ENCODE results near the gene ASIC4.

ASIC4 gene

DNA sequence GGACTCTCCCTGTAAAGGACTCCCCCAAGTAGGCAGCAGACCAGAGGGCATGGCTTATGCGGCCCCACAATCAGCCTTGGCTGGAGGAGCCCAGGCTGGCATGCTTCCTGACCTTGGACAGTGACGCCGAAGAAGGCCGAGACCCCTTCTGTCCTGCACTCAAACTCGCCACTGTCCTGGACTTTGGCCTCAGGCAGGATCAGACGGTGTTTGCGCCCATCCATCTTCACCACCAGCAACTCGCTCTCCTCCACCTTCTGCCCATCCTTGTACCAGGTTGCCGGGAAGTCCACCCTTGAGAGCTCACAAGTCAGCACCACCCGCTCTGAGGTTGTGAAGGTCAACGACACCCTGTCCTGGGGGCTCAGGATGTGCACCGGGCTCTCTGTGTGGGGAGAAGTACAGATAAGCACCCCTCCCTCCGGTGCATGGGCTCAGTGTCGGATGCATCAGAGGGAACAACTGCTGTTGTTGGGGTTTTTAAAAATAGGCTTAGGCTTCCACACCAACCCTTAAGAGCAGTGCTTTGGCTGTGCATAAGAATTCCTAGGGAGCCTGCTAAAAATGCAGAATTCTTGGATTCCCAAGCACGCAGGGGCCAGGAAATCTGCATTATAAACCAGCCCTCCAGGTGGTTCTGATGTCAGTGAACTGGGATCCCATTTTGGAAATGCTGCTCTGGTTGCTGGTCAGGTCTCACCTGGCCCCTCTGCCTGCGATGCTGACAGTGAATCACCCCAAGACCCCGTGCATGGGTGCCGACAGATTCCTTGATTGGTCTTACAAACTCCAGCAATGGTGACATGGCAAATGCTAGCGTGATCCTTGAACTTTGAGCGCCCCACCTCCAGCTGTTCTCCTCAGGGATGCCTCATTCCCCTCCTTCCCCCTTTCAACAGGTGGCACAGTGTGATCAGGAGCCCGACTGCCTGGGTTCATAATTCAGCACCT is 51.1 kb downstream of the ASIC4 start:
- in situ Hi-C loops (cut with HindIII; ENCODE audit: low sequenced_read_pairs) = no loop called here

DNA sequence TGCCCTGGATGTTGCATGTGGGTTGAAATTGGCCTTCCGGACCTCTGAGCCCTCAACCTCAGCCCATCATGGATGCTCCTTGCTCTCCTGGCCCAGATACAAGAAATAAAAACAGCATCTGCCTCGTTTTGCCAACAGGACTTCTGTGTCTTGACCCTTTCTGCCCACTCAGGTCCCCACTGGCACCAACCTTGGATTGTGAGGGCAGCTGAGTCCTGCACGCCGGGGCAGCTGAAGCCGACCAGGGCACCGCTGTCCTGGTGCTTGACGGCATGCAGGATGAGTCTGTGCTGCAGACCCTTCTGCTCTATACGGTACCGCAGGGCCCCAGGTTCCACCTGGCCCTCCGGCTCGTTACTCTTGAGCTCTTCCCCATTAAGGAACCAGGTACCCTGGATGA is 52.4 kb downstream of the ASIC4 start:
- in situ Hi-C loops (cut with HindIII; ENCODE audit: low sequenced_read_pairs) = no loop called here

DNA sequence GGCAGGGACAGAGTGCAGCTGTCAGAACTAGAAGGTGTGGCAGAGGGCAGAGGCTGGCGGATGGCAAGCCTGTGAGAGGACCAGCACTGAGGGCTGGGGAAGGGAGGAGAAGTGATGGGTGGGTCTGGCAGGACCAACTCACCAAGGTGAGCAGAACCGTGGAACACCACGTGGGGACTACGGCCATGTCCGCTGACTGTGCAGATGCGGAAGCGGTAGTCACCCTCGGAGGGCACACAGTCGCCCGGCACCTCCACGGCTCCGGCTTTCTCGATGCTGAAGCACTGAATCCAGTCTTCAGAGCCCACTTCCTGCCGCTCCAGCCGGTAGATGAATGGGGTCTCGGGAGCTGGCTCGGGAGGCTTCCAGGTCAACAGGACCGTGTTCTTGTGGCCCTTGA is 52.8 kb downstream of the ASIC4 start:
- in situ Hi-C loops (cut with HindIII; ENCODE audit: low sequenced_read_pairs) = no loop called here

DNA sequence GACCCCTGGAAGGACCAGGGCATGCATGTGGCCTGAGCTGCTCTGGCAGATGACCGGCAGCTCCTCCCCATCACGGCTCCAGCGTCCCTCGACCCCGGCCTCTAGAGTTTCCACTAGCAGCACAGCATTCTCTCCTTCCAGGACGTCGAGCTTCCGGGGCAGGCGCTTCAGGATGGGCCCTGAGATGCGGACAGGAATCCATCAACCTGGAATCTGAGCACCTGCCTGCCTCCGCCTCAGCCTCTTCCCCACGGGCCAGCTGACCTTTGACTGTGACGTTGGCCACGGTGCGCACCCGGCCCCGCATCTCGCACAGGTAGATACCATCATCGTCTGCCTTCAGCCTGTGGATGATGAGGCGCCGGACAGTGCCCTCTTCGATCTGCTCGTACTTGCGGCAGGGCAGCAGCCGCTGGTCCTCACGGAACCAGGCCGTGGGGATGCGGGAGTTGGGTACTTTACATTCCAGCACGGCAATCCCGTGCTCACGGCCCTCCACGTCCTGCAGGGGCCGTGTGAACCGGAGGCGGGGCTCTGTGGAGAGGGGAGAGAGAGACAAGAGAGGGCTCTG is 53.6 kb downstream of the ASIC4 start:
- in situ Hi-C loops (cut with HindIII; ENCODE audit: low sequenced_read_pairs) = no loop called here

GRCh38 chr2:219569041-219569440 is 54.8 kb downstream of the ASIC4 start:
- in situ Hi-C loops (cut with HindIII; ENCODE audit: low sequenced_read_pairs) = no loop called here

DNA sequence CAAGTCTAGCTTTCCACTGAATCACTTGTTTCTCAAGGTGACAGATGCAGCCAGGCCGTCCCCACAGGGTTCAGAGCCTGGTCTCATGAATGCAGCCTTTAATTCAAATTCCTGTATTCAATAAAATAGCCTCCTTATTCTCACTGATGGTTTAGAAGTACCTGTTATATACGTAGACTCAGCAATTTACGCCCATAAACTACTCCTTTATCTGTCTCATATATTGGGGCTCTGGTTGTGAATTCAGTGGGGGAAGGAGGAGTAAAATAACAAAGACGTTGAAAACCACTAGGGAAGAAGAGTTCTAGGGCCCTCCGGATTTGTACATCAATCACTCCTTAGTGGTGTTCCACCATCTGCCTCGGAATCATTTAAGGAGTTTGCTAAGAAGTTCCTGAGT is 55.4 kb downstream of the ASIC4 start:
- in situ Hi-C loops (cut with HindIII; ENCODE audit: low sequenced_read_pairs) = no loop called here

- in situ Hi-C loops (cut with HindIII; ENCODE audit: low sequenced_read_pairs) = no loop called here
Observed at GRCh38 chr2:219570194-219570923, 56.1 kb downstream of the ASIC4 start.

- in situ Hi-C loops (cut with HindIII; ENCODE audit: low sequenced_read_pairs) = no loop called here
Observed at GRCh38 chr2:219570924-219571310, 56.6 kb downstream of the ASIC4 start.

GRCh38 chr2:219571311-219572236 is 57.3 kb downstream of the ASIC4 start, which contains the start of gene OBSL1:
Gene OBSL1 (minus strand): TSS chr2:219571539. CDS start chr2:219571232, 307 bp downstream.
- in situ Hi-C loops (cut with HindIII; ENCODE audit: low sequenced_read_pairs) = no loop called here

DNA sequence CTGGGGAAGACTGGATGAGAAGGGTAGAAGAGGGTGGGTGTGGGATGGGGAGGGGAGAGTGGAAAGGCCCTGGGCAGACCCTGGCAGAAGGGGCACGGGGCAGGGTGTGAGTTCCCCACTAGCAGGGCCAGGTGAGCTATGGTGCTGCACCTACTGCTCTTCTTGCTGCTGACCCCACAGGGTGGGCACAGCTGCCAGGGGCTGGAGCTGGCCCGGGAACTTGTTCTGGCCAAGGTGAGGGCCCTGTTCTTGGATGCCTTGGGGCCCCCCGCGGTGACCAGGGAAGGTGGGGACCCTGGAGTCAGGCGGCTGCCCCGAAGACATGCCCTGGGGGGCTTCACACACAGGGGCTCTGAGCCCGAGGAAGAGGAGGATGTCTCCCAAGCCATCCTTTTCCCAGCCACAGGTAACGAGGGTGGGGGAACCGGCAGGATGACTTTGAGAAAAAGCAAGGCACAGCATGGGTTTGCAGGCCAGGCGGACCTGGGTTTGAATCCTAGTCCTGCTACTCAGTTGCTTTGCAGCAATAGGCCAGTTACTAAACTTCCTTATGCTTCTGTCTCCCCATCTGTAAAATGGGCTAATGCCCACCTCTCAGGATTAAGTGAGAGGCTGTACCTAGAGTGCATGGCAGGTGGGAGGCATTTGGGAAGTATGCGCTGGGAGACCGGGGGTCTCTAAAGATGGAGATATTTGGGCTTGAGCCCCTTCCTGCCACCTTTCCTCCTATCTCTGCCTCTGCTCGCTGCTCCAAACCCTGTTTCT is 58.1 kb downstream of the ASIC4 start, which contains the start of gene INHA:
Gene INHA, plus strand, starts transcription at position 74 of the 765 bp plus-strand sequence. Its CDS starts 65 bp downstream, at position 139.
- in situ Hi-C loops (cut with HindIII; ENCODE audit: low sequenced_read_pairs) = no loop called here

DNA sequence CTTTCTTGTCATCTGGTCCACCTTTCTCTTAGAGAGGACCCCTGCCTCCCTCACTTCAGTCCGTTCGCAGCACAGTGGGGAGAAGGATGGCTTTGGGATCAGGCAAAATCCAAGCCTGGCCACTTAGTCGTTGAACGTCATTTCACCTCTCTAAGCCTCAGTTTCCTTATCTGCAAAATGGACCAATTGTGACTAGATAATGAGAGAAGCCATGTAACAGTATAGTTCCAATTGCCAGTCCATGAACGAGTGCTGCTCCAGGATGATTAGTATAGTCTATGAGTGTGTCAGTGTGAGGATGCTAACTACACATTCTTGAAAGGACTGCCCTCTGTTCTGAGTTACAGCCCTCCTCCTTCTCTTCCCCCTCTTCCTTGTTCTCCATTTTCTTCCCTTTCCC is 58.9 kb downstream of the ASIC4 start:
- in situ Hi-C loops (cut with HindIII; ENCODE audit: low sequenced_read_pairs) = no loop called here

DNA sequence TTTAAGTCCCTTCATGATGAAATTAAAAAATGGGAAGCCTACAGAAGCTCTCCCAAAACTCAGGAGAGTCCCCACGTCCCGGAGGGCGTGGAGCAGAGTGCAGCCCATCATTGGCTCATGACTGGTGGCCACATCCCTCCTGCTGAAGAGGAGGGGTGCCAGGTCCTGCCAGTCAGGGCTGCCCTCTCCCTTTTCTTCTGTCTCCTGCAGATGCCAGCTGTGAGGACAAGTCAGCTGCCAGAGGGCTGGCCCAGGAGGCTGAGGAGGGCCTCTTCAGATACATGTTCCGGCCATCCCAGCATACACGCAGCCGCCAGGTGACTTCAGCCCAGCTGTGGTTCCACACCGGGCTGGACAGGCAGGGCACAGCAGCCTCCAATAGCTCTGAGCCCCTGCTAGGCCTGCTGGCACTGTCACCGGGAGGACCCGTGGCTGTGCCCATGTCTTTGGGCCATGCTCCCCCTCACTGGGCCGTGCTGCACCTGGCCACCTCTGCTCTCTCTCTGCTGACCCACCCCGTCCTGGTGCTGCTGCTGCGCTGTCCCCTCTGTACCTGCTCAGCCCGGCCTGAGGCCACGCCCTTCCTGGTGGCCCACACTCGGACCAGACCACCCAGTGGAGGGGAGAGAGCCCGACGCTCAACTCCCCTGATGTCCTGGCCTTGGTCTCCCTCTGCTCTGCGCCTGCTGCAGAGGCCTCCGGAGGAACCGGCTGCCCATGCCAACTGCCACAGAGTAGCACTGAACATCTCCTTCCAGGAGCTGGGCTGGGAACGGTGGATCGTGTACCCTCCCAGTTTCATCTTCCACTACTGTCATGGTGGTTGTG is 60.4 kb downstream of the ASIC4 start:
- in situ Hi-C loops (cut with HindIII; ENCODE audit: low sequenced_read_pairs) = no loop called here

DNA sequence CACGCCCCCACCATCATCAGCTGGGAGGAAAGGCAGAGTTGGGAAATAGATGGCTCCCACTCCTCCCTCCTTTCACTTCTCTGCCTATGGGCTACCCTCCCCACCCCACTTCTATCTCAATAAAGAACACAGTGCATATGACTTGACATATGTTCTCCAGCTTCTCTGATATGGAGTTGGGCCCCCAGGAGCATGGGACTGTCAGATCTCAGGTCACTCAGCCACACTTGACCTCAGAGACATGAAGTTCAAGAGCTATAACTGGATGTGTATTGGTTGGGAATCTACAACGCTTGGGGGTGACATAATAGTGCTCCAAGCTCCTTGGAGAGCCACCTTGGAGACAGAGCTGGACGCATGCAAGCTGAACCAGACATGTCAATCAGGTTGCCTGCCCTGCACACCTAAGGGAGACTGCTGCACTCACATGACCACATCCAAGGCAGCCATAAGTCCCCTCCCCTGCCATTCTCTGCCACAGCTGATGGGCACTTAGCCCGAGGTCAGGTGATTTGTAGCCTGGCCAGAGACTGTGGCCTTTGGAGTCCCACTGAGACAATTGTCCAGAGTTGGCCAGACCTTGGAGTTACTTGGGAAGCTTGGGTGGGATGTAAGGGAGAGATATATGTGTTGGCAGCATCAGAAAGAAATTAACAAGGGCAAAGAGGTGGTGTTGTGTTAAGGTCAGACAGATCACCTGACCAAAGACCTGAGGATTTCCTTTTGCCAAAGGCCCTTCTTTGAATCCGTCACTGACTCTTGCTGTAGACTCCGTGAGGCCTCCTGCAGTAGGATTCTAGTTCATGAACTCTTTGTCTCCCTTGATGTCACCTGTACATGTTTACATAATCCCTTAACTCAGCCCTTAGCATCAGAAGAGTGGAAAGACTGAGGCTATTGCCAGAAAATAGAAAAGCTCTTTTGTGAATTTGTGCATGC is 61.6 kb downstream of the ASIC4 start:
- in situ Hi-C loops (cut with HindIII; ENCODE audit: low sequenced_read_pairs) = no loop called here

DNA sequence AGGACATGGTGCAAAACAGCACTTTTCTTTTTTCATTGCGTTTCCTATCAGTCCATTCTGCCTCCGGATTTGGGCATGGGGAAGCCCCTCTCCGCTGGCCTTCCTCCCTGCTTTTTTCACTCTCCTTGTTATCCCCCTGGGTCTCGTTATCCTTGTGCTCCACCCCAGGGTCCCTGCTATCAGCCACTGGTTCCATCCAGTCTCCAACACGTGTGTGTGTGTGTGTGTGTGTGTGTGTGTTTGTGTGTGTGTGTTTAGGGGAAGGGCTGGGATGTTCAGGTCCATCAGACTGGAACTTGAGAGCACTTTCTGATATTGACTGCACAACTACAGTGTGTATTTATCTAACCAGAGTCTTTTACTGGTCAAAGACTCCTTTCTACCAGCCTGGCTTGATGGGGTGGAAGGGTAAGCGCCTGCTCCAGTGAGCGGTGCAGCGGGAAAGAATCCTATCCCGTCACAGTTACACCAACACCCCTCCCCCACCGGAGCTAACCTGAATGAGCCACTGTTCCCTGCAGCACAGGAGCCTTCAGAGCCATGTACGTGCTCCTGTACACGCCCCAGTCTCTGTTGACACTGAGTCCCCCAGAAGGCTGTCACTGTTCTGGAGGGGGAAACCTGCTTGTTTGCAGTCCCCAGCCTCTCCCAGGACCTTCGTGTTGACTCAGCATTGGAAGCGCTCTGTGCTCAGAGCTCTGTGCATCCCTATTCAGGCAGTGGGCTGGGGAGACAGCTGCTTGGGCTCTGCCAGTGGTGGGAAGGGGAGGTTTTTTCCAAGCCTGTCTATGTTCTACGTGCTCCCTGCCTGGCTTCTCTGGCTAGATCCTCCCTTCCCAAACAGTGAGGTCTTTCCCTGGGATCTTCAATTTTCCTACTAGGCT is 62.5 kb downstream of the ASIC4 start:
- in situ Hi-C loops (cut with HindIII; ENCODE audit: low sequenced_read_pairs) = no loop called here

DNA sequence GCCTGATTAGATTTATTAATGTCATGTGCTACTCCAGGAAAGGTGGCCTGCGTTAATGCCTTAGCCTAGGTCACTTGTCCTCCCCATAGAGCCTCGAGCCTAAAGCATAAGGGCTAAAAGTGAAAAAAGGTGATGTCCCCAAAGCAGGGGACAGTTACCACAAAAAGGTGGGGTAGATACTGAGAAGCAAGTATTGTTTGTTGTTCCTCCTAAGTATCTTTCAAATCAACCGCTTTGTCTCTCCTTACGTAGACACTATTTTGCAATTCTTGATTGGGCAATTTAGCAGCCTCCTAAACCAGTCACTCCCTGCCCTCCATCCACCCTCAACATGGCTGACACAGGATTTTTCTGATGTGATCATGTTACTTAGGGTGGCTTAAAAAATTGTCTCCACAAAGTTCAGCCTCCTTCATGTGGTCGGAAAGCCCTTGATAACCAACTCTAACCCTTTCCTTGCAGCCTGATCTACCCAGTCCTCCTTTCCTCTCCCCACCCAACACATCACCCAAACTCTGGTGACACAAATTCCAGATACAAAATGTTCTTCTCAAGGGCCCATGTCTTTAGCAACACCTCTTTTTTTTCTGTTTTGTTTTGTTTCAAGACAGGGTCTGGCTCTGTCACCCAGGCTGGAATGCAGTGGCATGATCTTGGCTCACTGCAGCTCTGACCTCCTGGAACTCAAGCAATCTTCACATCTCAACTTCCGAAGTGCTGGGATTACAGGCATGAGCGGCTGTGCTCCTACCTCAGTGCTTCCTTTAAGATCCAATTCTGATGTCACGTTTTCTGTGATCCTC is 64.7 kb downstream of the ASIC4 start:
- in situ Hi-C loops (cut with HindIII; ENCODE audit: low sequenced_read_pairs) = no loop called here

GRCh38 chr2:219581346-219581745 is 67.1 kb downstream of the ASIC4 start:
- in situ Hi-C loops (cut with HindIII; ENCODE audit: low sequenced_read_pairs) = loop anchor here (10.0 kb wide), 1 partner anchor 93 kb away; no protein-coding TSS in a partner anchor
